Ishikawa (cell line): ENCODE data around the gene SEMA6C.

Source experiments
- CREB1 ChIP-seq: IDR thresholded peaks from 2 replicates; pipeline ENCODE4 v1.6.1; 2012; ENCODE audit warnings: low read depth
- EGR1 ChIP-seq: IDR thresholded peaks from 2 replicates; pipeline ENCODE4 v1.6.1; 2012
- EP300 ChIP-seq: IDR thresholded peaks from 2 replicates; pipeline ENCODE4 v1.6.1; 2012; ENCODE audit warnings: borderline replicate concordance
- FOXM1 ChIP-seq: IDR thresholded peaks from 2 replicates; pipeline ENCODE4 v1.6.1; 2012; ENCODE audit warnings: low read depth, borderline replicate concordance
- RAD21 ChIP-seq: IDR thresholded peaks from 2 replicates; pipeline ENCODE4 v1.6.1; 2012; ENCODE audit warnings: low read depth
- TAF1 ChIP-seq: IDR thresholded peaks from 2 replicates; pipeline ENCODE4 v1.6.1; 2012; ENCODE audit warnings: low read depth, mild to moderate bottlenecking
- TCF12 ChIP-seq: IDR thresholded peaks from 2 replicates; pipeline ENCODE4 v1.6.1; 2012; ENCODE audit warnings: low read depth
- TEAD4 ChIP-seq: IDR thresholded peaks from 2 replicates; pipeline ENCODE4 v1.6.1; 2012
- TF ChIP-seq, protein P1 (sequence below): IDR thresholded peaks from 2 replicates; pipeline ENCODE4 v1.6.1; 2012; ENCODE audit warnings: low read depth, mild to moderate bottlenecking
- TF ChIP-seq, protein P2 (sequence below): IDR thresholded peaks from 2 replicates; pipeline ENCODE4 v1.6.1; 2012

DNA sequence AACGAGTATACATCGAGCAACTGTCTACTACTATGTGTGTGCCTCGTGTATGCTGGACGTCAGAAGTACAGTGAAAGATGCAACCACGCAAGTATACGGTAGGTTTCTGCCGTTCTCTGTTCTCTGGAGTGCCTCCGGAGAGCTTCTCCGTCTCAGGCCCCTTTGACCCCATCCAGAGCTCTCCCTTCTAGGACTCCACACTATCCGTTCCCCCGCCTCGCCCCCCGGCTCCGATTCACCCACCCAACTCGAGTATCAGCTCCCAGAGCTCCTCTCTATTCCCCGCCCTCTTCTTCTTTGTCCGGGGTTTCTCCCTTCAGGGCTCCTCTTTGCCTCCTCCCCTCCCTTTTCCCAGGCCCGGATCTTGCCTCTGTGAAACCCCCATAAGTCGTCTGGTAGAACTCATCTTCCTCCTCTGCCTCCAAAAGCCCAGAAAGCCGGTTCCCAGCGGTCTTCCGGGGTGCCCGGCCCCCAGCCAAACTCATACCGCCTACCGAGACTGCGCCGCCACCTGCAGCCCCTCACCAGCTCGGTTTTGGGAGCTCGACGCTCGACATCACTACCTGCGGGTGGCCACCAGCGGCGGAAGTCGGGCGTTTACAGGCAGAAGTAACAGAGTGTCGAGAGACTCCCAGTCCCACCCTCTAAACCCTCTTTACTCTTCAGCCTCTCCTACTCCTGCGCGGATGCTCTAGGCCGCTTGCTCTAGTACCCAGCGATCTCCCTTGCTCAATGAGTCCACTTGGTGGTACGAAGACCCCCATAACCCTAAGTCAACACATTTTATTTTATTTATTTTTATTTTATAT, 43.4 kb upstream of the SEMA6C start, which contains the start of gene VPS72:
- TF ChIP-seq EP300: peak; percentile 34; the same call in 1 of the 2 replicates
- peak; percentile 77 for TF ChIP-seq TCF12
- TF ChIP-seq, protein P1, sequence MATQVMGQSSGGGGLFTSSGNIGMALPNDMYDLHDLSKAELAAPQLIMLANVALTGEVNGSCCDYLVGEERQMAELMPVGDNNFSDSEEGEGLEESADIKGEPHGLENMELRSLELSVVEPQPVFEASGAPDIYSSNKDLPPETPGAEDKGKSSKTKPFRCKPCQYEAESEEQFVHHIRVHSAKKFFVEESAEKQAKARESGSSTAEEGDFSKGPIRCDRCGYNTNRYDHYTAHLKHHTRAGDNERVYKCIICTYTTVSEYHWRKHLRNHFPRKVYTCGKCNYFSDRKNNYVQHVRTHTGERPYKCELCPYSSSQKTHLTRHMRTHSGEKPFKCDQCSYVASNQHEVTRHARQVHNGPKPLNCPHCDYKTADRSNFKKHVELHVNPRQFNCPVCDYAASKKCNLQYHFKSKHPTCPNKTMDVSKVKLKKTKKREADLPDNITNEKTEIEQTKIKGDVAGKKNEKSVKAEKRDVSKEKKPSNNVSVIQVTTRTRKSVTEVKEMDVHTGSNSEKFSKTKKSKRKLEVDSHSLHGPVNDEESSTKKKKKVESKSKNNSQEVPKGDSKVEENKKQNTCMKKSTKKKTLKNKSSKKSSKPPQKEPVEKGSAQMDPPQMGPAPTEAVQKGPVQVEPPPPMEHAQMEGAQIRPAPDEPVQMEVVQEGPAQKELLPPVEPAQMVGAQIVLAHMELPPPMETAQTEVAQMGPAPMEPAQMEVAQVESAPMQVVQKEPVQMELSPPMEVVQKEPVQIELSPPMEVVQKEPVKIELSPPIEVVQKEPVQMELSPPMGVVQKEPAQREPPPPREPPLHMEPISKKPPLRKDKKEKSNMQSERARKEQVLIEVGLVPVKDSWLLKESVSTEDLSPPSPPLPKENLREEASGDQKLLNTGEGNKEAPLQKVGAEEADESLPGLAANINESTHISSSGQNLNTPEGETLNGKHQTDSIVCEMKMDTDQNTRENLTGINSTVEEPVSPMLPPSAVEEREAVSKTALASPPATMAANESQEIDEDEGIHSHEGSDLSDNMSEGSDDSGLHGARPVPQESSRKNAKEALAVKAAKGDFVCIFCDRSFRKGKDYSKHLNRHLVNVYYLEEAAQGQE: no peak
- no peak for TF ChIP-seq EGR1
- TF ChIP-seq TEAD4: peak; percentile 35; the same call in 1 of the 2 replicates
- TF ChIP-seq RAD21: no peak; the same call in 1 of the 2 replicates
- TF ChIP-seq, protein P2, sequence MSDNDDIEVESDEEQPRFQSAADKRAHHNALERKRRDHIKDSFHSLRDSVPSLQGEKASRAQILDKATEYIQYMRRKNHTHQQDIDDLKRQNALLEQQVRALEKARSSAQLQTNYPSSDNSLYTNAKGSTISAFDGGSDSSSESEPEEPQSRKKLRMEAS: peak; percentile 70
- no peak for TF ChIP-seq CREB1
- TF ChIP-seq TAF1: peak; percentile 91; the same call in 1 of the 2 replicates
- no peak for TF ChIP-seq FOXM1
